Stomach (tissue), 9 donors: ENCODE results near the gene KIF1A. TPM values are rescaled to one million over a fixed set of nuclear protein-coding genes. Genes with fewer than 3 reads are reported as not detected.

ENCODE experiments used
- DNase-seq, 2 donors: peaks; one replicate each; pipeline versions ENCODE4 v3.0.0 to v3.0.0-alpha.2; 2013 to 2019
- H3K27ac ChIP-seq, 5 donors: fragments of 200-600 bp in 4 of 5; sonication (generic) in 4 of 5; one replicate each; pipeline ENCODE4 v1.5.1; 2013 to 2019; ENCODE audit warnings: mild to moderate bottlenecking in 1 of 5, moderate library complexity in 1 of 5
- H3K27me3 ChIP-seq, 3 donors: fragments of 200-600 bp; sonication (generic); one replicate each; pipeline ENCODE4 v1.5.1; 2017 to 2019; ENCODE audit warnings: mixed run types in 1 of 3
- H3K36me3 ChIP-seq, 4 donors: fragments of 200-600 bp; sonication (generic); 1 replicate in 3 of 4; 2 replicates in 1 of 4; pipeline ENCODE4 v1.5.1; 2016 to 2019
- H3K4me1 ChIP-seq, 4 donors: fragments of 200-600 bp; sonication (generic); one replicate each; pipeline ENCODE4 v1.5.1; 2016 to 2019
- H3K4me3 ChIP-seq, 4 donors: fragments of 200-600 bp; sonication (generic) in 3 of 4; one replicate each; pipeline ENCODE4 v1.5.1; 2016 to 2019; ENCODE audit warnings: mild to moderate bottlenecking in 1 of 4
- H3K9me3 ChIP-seq, 4 donors: fragments of 200-600 bp; sonication (generic); one replicate each; pipeline ENCODE4 v1.5.1; 2016 to 2019
- EP300 ChIP-seq: sonication (generic); formaldehyde crosslinking; IDR thresholded peaks from one replicate; pipeline ENCODE4 v1.6.1; 2017; ENCODE audit warnings: antibody characterized with exemption
- POLR2A ChIP-seq, 4 donors: fragments of 450-650 bp; IDR thresholded peaks; one replicate each; pipeline ENCODE4 v1.6.1; 2016; ENCODE audit warnings: antibody characterized with exemption in 4 of 4, control low read depth in 2 of 4, mild to moderate bottlenecking in 1 of 4, moderate library complexity in 1 of 4
- POLR2AphosphoS5 ChIP-seq, 3 donors: sonication (generic); formaldehyde crosslinking; IDR thresholded peaks; one replicate each; pipeline ENCODE4 v1.6.1; 2016; ENCODE audit warnings: antibody characterized with exemption in 3 of 3
- WGBS, 5 donors: extraction: QIAGEN DNeasy Blood & Tissue Kit in 3 of 5; methylation state at CpG; one replicate each; pipeline versions ENCODE4 v1.1.5 to v1.1.7; 2013 to 2018; 5-methylcytosine and 5-hydroxymethylcytosine counted together
- intact Hi-C: fragments of 100-400 bp; cut with DNase I; formaldehyde crosslinking; loops from one replicate; pipeline ENCODE4 v1.15.1; 2023; ENCODE audit warnings: low total_unique reads
- polyA plus RNA-seq, 3 donors: library from polyadenylated mRNA; stranded (reverse); fragments of 200-250 nt; gene quantifications; one replicate each; pipeline ENCODE4 v1.2.3, GENCODE V29; 2013
- total RNA-seq, 5 donors: library from RNA; depleted of rRNA; stranded (reverse); fragments of >200 nt; gene quantifications; one replicate each; pipeline versions ENCODE4 v1.1.0 to v1.2.3, GENCODE V29; 2014 to 2016
- TF ChIP-seq, protein P1 (sequence below), 7 experiments: fragments of 450-650 bp in 4 of 7; fragments of 200-600 bp in 3 of 7; sonication (generic) in 3 of 7; IDR thresholded peaks; one replicate each; pipeline ENCODE4 v1.5.1; 2016 to 2019; ENCODE audit warnings: antibody characterized with exemption in 7 of 7, control low read depth in 2 of 7, mild to moderate bottlenecking in 1 of 7
- donor health status: healthy with polysubstance abuse.
- donor health status: Bipolar disorder and iron deficiency.
- donor health status: healthy.

KIF1A gene
- total and polyA plus RNA-seq, 8 donors: 0.15 to 12.5 (median 2.5) TPM

GRCh38 chr2:240778426-240778825 is 41.6 kb downstream of the KIF1A start:
- no peak for DNase-seq
- no peak overlapping the region for H3K27ac ChIP-seq
- H3K9me3 ChIP-seq: no peaks in the 10 kb centered on the region
- WGBS, 5 donors: 79 to 88% (median 79%) methylated on average over 25 to 26 of the region's 26 CpGs
- H3K36me3 ChIP-seq: no peaks in the 10 kb centered on the region
- H3K27me3 ChIP-seq: peaks cover 0 to 30% (median 3%) of the 10 kb centered on the region in 3 donors
- H3K4me1 ChIP-seq: no peaks in the 10 kb centered on the region
- no peak overlapping the region for H3K4me3 ChIP-seq
- intact Hi-C loops: no loop called here
- no peak for TF ChIP-seq POLR2AphosphoS5 (IDR thresholded peaks at IDR 0.05)
- no peak for TF ChIP-seq EP300
- TF ChIP-seq, protein P1, sequence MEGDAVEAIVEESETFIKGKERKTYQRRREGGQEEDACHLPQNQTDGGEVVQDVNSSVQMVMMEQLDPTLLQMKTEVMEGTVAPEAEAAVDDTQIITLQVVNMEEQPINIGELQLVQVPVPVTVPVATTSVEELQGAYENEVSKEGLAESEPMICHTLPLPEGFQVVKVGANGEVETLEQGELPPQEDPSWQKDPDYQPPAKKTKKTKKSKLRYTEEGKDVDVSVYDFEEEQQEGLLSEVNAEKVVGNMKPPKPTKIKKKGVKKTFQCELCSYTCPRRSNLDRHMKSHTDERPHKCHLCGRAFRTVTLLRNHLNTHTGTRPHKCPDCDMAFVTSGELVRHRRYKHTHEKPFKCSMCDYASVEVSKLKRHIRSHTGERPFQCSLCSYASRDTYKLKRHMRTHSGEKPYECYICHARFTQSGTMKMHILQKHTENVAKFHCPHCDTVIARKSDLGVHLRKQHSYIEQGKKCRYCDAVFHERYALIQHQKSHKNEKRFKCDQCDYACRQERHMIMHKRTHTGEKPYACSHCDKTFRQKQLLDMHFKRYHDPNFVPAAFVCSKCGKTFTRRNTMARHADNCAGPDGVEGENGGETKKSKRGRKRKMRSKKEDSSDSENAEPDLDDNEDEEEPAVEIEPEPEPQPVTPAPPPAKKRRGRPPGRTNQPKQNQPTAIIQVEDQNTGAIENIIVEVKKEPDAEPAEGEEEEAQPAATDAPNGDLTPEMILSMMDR (IDR thresholded peaks at IDR 0.05): no peak
- no peak for TF ChIP-seq POLR2A (IDR thresholded peaks at IDR 0.05)

- TF ChIP-seq POLR2AphosphoS5 (IDR thresholded peaks at IDR 0.05) (no peak), POLR2A (IDR thresholded peaks at IDR 0.05) (no peak), EP300 (no peak)
- TF ChIP-seq, protein P1 (IDR thresholded peaks at IDR 0.05): no peak
- Histone ChIP-seq H3K36me3 (no peaks in the 10 kb centered on the region), H3K4me3 (no peak overlapping the region), H3K9me3 (no peaks in the 10 kb centered on the region), H3K27me3 (peaks cover 0 to 22% (median 3%) of the 10 kb centered on the region in 3 donors), H3K27ac (no peak overlapping the region), H3K4me1 (no peaks in the 10 kb centered on the region)
- 85 to 88% (median 87%) methylated on average over 49 of the region's 49 CpGs for WGBS, 5 donors
- no peak for DNase-seq
- intact Hi-C loops: no loop called here
Observed at GRCh38 chr2:240777456-240778212, 42.4 kb downstream of the KIF1A start.

DNA sequence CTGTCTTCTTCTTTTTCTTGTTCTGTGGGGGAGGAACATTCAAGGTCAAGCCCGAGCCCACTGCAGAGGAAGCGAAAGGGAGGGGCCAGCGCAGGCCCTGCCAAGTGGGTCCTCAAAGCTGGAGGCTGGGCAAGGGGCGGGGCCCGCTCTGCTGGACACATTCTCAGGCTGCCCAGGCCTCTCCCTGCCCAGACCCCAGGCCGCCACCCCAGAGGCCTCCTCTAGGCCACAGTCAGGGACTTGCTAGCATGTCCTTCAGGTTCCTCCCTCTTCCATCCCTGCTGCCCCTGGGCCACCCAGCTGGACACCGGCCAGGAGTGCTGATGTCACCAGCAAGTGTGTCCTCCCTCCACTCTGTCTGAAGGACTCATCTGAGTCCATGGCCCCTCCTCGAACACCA is 44.1 kb downstream of the KIF1A start:
- peak in 1 of 2 donors; percentile 62 for DNase-seq
- Histone ChIP-seq H3K4me3 (no peak overlapping the region), H3K27me3 (peaks cover 0 to 10% (median 3%) of the 10 kb centered on the region in 3 donors), H3K4me1 (no peaks in the 10 kb centered on the region), H3K9me3 (no peaks in the 10 kb centered on the region), H3K27ac (no peak overlapping the region), H3K36me3 (no peaks in the 10 kb centered on the region)
- 59 to 72% (median 63%) methylated on average over 2 to 8 of the region's 8 CpGs for WGBS, 5 donors
- no peak for TF ChIP-seq EP300
- TF ChIP-seq POLR2A (IDR thresholded peaks at IDR 0.05): no peak
- TF ChIP-seq POLR2AphosphoS5 (IDR thresholded peaks at IDR 0.05): no peak
- intact Hi-C loops: no loop called here

- H3K27me3 ChIP-seq: peaks cover 0 to 3% (median 0%) of the 10 kb centered on the region in 3 donors
- no peak overlapping the region for H3K27ac ChIP-seq
- no peak overlapping the region for H3K4me3 ChIP-seq
- 69 to 75% (median 73%) methylated on average over 5 to 9 of the region's 9 CpGs for WGBS, 5 donors
- DNase-seq: no peak
- H3K9me3 ChIP-seq: no peaks in the 10 kb centered on the region
- no peaks in the 10 kb centered on the region for H3K36me3 ChIP-seq
- TF ChIP-seq POLR2A (IDR thresholded peaks at IDR 0.05) (no peak), POLR2AphosphoS5 (IDR thresholded peaks at IDR 0.05) (no peak), EP300 (no peak)
- TF ChIP-seq, protein P1 (IDR thresholded peaks at IDR 0.05): no peak
- intact Hi-C loops: no loop called here
- no peaks in the 10 kb centered on the region for H3K4me1 ChIP-seq
Observed at GRCh38 chr2:240774856-240775255, 45.2 kb downstream of the KIF1A start.

DNA sequence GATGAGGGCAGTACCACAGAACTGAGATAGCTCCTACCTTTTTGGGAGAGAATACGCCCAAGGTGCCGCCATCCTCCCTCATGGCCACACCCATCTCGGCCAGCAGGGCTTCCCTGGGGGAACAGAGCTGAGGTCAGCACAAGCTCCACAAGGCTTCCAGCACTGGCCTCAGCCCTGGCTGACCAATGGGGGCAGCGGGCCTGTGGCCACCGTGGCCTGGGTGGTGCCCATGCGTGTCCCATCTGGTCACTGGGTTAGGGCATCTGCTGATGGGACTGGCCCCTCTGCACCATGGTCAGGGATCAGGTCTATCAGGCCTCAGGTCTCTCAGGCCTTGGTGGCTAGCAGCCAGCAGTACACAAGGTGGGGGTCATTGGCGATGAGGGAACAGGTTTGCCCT is 50.9 kb downstream of the KIF1A start:
- TF ChIP-seq, protein P1 (IDR thresholded peaks at IDR 0.05): no peak
- TF ChIP-seq POLR2A (IDR thresholded peaks at IDR 0.05) (no peak), POLR2AphosphoS5 (IDR thresholded peaks at IDR 0.05) (no peak), EP300 (no peak)
- 85 to 89% (median 88%) methylated on average over 3 to 7 of the region's 7 CpGs for WGBS, 5 donors
- DNase-seq: no peak

More for the DNA sequence above, 50.9 kb downstream of the KIF1A start:
- Histone ChIP-seq H3K4me1 (no peaks in the 10 kb centered on the region), H3K27ac (no peak overlapping the region), H3K27me3 (peaks cover 0 to 6% (median 0%) of the 10 kb centered on the region in 3 donors), H3K9me3 (no peaks in the 10 kb centered on the region), H3K4me3 (no peak overlapping the region), H3K36me3 (no peaks in the 10 kb centered on the region)
- intact Hi-C loops: no loop called here
